22Rv1 (cell line): ENCODE data around the gene ENPP6.

ENCODE experiments used
- H3K27ac ChIP-seq: fragments of 450-650 bp; 2 replicates; pipeline ENCODE4 v1.5.1; 2017
- ZFX ChIP-seq: fragments of 450-650 bp; IDR thresholded peaks from 2 replicates; pipeline ENCODE4 v1.6.1; 2017; ENCODE audit warnings: antibody characterized with exemption, borderline replicate concordance
- TF ChIP-seq, protein P1 (sequence below): fragments of 450-650 bp; IDR thresholded peaks from 2 replicates; pipeline ENCODE4 v1.5.1; 2017; ENCODE audit warnings: mild to moderate bottlenecking

The ENPP6 gene

DNA sequence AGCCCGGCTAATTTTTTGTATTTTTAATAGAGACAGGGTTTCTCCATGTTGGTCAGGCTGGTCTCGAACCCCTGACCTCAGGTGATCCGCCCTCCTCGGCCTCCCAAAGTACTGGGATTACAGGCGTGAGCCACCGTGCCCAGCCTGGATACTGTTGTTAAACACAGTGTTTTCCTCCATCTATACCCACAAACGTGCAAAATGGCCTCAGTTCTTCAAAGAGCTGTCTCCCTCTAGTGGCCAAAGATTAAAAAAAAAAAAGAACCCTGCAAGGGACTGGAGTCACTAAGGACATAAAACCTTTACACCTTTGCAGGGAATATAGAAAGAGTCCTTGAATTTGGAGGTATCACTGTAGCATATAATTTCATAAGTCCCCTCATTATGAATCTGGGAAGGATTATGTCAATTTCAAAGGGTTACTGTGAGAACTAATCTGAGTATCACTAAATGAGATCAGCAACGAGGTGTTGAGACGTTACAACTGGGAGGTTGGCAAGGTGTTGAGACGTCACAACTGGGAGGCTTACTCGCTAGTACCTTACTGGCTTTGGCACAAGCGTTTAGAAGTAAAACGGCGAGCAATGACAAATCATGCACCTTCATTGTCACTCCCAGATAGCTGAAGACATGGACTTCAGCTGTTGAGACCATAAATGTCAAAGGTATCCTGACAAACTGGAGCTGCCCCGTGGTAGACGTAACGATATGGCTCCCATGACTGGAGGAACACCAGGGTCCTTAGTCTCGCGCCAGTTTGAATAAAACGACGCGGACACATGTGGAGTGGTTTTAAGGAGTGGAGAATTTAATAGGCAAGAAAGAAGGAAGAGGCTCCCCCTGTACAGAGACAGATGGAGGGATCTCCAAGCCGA is 33.4 kb upstream of the ENPP6 start:
- H3K27ac ChIP-seq = 0 out of 2 replicates have a peak overlapping the region, but pooled peaks have one; percentile 10
- TF ChIP-seq ZFX = no peak
- TF ChIP-seq, protein P1, sequence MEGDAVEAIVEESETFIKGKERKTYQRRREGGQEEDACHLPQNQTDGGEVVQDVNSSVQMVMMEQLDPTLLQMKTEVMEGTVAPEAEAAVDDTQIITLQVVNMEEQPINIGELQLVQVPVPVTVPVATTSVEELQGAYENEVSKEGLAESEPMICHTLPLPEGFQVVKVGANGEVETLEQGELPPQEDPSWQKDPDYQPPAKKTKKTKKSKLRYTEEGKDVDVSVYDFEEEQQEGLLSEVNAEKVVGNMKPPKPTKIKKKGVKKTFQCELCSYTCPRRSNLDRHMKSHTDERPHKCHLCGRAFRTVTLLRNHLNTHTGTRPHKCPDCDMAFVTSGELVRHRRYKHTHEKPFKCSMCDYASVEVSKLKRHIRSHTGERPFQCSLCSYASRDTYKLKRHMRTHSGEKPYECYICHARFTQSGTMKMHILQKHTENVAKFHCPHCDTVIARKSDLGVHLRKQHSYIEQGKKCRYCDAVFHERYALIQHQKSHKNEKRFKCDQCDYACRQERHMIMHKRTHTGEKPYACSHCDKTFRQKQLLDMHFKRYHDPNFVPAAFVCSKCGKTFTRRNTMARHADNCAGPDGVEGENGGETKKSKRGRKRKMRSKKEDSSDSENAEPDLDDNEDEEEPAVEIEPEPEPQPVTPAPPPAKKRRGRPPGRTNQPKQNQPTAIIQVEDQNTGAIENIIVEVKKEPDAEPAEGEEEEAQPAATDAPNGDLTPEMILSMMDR = peak; percentile 82

DNA sequence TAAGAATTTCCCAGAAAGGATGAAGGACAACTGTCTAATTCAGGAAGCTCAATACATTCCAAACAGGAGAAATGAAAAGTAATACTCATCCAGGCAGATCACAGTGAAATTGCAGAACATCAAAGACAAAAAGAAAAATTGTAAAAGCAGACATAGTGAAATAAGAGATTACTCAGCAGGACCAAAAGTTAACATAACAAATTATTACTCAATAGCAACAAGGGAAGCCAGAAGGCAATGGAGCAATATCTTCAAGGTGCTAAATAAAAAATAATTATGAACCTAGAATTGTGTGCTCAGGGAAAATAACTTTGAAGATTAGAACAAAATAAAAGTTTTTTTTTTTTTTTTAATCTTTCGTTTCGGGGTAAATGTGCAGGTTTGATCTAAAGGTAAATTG is 30.5 kb upstream of the ENPP6 start:
- TF ChIP-seq, protein P1 = no peak
- no peak for TF ChIP-seq ZFX
- no peak overlapping the region for H3K27ac ChIP-seq

DNA sequence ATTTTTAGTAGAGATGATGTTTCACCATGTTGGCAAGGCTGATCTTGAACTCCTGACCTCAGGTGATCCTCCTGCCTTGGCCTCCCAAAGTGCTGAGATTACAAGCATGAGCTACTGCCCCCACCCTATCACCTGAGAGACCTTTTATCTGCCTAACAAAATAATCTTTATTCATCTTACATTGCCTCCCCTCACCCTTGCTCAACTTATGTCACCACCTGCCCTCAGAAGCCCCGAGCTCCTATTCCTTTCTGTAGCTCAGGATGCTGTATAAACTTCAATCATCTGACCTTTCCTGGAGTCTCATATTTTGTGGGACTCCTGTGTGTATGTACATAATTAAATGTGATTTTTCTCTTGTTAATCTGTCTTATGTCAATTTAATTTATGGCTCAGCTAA is 29.7 kb upstream of the ENPP6 start:
- H3K27ac ChIP-seq = no peak overlapping the region
- TF ChIP-seq, protein P1 = no peak
- TF ChIP-seq ZFX = no peak

DNA sequence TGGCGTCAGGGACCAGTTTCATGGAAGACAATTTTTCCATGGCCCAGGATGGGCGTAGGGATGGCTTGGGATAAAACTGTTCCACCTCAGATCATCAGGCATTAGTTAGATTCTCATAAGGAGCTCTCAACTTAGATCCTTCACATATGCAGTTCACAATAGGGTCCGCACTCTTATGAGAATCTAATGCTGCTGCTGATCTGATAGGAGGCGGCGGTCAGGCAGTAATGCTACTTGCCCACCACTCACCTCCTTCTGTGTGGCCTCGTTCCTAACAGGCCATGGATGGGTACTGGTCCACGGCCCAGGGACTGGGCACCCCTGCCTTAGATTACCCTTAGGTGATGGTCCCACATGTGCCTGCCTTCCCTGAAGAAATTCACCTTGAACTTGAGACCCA is 28.8 kb upstream of the ENPP6 start:
- no peak overlapping the region for H3K27ac ChIP-seq
- no peak for TF ChIP-seq ZFX
- TF ChIP-seq, protein P1 = no peak

DNA sequence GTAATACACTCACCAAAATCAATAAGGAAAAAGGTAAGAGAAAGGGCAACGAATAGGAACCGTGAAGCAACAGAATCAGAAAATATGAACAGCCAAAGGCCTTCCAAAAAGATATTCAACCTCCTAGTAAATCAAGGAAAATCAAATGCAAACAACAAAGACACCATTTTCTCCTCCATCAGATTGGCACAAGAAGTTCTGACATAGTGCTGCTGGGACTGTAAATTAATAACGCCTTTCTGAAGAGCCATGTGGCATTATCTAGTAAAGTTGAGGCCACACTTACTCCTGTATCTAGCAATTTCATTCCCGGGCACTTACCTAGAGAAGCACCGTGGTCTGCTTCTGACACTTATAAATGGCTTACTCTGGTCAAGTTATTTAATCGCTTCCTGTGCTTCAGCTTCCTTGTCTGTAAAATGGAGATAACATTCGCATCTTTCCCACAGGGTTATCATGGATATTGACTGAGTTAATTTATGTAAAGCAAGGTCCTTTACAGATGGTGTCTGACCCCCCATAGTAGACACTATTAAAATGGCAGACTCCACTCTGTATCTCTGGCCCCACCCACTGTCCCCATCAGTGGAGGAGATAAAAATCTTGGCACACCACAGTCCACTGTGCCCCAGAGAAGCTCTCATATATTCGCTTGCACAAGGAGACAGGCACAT is 20.5 kb upstream of the ENPP6 start:
- no peak overlapping the region for H3K27ac ChIP-seq
- TF ChIP-seq ZFX = no peak
- TF ChIP-seq, protein P1 = no peak

DNA sequence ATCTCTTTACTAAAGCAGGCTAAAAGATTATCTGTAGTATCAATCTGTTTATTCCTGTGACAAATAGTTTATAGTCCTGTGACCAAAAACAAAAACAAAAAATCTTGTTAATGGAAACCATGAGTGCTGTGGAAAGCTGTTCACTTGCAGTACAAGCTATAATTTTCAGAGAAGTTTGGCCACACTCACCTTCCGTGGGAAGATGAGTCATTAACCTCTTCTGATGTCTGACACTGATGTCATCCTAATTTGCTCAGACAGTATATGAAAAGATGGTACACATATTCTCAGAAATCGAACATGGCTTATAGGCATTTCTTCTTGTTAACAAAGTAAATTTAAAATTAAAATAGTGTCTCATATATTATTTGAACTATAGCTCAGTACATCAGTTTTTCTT is 19.9 kb upstream of the ENPP6 start:
- TF ChIP-seq, protein P1 = no peak
- TF ChIP-seq ZFX = no peak
- H3K27ac ChIP-seq = no peak overlapping the region

DNA sequence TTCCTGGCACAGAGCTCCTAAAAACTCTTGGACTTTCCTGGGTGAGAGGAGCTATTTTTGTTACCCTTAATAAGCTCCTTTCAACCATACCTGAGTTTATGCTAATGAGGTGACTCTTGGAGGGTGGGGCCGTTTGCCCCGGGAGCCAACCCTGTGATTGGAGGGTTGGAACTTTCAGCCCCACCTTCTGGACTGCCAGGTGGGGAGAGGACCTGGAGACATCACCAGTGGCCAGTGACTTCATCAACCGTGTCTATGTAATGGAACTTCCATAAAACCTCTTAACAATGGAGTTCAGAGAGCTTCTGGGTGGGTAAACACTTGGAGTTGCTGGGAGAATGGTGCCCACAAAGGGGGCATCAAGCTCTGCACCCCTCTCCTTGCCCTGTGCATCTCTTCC is 17.9 kb upstream of the ENPP6 start:
- no peak overlapping the region for H3K27ac ChIP-seq
- TF ChIP-seq ZFX = no peak
- TF ChIP-seq, protein P1 = no peak
